ENCODE data around the gene TNNI3K. TPM values are rescaled to one million over a fixed set of nuclear protein-coding genes. Genes with fewer than 3 reads are reported as not detected.

Gene TNNI3K
- total and polyA plus RNA-seq, 9 of the 15 experiments (the other 6 are each of a cell fraction or from before 2014, with no cell fraction given), result 0.21 to 0.53 (median 0.32) TPM; not detected in 5

GRCh38 chr1:74470936-74471335 is 235.7 kb downstream of the TNNI3K start:
- Histone ChIP-seq H3K27ac (ENCODE audit: extremely low read depth, low read depth, low read length) (no peak overlapping the region), H3K9me3 (replicated peaks; ENCODE audit: control insufficient read depth, insufficient read depth, low read depth, low read length) (no peaks in the 10 kb centered on the region), H3K4me2 (ENCODE audit: insufficient read depth, low read length) (no peak overlapping the region), H3K27me3 (ENCODE audit: control insufficient read depth in 2 of 2, insufficient read depth in 2 of 2, low read length in 2 of 2) (no peaks in the 10 kb centered on the region), H4K20me1 (replicated peaks; ENCODE audit: control insufficient read depth, insufficient read depth, low read length) (no peaks in the 10 kb centered on the region), H3K4me3 (no peak overlapping the region), H3K79me2 (ENCODE audit: control insufficient read depth, insufficient read depth, low read length) (no peaks in the 10 kb centered on the region), H3K9me1 (ENCODE audit: control insufficient read depth, insufficient read depth, low read length) (no peaks in the 10 kb centered on the region), H3K36me3 (ENCODE audit: control insufficient read depth, insufficient read depth, low read length) (no peaks in the 10 kb centered on the region), H2AFZ (ENCODE audit: low read depth, low read length) (no peak overlapping the region), H3K4me1 (replicated peaks in 1 of 2; ENCODE audit: control insufficient read depth in 2 of 2, insufficient read depth in 2 of 2, low read length in 2 of 2) (no peaks in the 10 kb centered on the region), H3K9ac (ENCODE audit: insufficient read depth in 1 of 2, low read depth in 2 of 2, low read length in 2 of 2) (no peak overlapping the region)
- BruUV-seq (replicated peaks), result no TSS peak
- FAIRE-seq (no peak), ATAC-seq (no peak), DNase-seq (ENCODE audit: extremely low read depth in 1 of 4, low spot score in 3 of 4) (no peak)
- POLR2A ChIA-PET, result no interaction called here
- CTCF ChIA-PET (ENCODE audit: low intra/inter-chr PET ratio), result no interaction called here
- 4% methylated on average over 3 of the region's 3 CpGs for WGBS (ENCODE audit: insufficient coverage, low coverage, missing lambda C conversion rate)
- in situ Hi-C loops (cut with MboI) (no loop called here), intact Hi-C loops (cut with micrococcal nuclease) (no loop called here)
- TF ChIP-seq GABPB1 (CRISPR knock-in tag; IDR thresholded peaks at IDR 0.05) (no peak), CHD7 (IDR thresholded peaks at IDR 0.05; ENCODE audit: low read depth, low read length) (no peak), KAT2B (IDR thresholded peaks at IDR 0.05; ENCODE audit: low read depth, low read length) (no peak), TAF9B (IDR thresholded peaks at IDR 0.05; ENCODE audit: partially characterized antibody) (no peak), DEAF1 (CRISPR knock-in tag; IDR thresholded peaks at IDR 0.05) (no peak)
- TF ChIP-seq, protein P1, sequence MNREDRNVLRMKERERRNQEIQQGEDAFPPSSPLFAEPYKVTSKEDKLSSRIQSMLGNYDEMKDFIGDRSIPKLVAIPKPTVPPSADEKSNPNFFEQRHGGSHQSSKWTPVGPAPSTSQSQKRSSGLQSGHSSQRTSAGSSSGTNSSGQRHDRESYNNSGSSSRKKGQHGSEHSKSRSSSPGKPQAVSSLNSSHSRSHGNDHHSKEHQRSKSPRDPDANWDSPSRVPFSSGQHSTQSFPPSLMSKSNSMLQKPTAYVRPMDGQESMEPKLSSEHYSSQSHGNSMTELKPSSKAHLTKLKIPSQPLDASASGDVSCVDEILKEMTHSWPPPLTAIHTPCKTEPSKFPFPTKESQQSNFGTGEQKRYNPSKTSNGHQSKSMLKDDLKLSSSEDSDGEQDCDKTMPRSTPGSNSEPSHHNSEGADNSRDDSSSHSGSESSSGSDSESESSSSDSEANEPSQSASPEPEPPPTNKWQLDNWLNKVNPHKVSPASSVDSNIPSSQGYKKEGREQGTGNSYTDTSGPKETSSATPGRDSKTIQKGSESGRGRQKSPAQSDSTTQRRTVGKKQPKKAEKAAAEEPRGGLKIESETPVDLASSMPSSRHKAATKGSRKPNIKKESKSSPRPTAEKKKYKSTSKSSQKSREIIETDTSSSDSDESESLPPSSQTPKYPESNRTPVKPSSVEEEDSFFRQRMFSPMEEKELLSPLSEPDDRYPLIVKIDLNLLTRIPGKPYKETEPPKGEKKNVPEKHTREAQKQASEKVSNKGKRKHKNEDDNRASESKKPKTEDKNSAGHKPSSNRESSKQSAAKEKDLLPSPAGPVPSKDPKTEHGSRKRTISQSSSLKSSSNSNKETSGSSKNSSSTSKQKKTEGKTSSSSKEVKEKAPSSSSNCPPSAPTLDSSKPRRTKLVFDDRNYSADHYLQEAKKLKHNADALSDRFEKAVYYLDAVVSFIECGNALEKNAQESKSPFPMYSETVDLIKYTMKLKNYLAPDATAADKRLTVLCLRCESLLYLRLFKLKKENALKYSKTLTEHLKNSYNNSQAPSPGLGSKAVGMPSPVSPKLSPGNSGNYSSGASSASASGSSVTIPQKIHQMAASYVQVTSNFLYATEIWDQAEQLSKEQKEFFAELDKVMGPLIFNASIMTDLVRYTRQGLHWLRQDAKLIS (CRISPR knock-in tag; IDR thresholded peaks at IDR 0.05), result no peak

All from K562 (cell line).